HG03045 (cell line): ENCODE measurements around the gene PAOX.
A peak's percentile ranks its signal among the peaks of the same experiment; 100 is the strongest.

Experiments used
- ATAC-seq: cut with Tn5 transposase; IDR thresholded peaks from one replicate; pipeline ENCODE4 v1.9.1; 2021; ENCODE audit warnings: mild to moderate bottlenecking, moderate library complexity; ENCODE audit not compliant: unreplicated experiment

The PAOX gene

DNA sequence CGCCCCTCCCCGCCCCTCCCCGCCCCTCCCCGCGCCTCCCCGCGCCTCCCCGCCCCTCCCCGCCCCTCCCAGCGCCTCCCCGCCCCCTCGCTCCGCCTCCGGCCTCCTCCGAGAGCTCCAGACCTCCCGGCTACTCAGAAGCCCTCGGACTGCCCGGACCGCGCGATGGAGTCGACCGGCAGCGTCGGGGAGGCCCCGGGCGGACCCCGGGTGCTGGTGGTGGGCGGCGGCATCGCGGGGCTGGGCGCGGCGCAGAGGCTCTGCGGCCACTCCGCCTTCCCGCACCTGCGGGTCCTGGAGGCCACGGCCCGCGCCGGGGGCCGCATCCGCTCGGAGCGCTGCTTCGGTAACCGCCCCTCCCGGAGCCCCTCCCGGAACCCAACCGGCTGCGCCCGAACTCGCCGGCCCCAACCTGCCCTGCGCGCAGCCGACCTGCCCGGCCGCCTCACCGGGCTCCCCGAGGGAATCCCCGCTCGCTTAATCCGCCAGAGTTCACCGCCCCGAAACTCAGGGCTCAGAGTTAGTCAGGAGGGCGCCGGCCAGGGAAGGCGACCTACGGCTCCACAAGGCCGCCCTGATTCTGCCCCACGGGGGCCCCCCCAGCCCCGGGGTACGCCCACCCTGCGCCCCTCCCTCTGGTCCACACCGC is at the start of gene PAOX:
Gene PAOX (plus strand): TSS at position 111 of the 649 bp plus-strand sequence. CDS start 55 bp downstream, at position 166.
- ATAC-seq, result peak; percentile 54

DNA sequence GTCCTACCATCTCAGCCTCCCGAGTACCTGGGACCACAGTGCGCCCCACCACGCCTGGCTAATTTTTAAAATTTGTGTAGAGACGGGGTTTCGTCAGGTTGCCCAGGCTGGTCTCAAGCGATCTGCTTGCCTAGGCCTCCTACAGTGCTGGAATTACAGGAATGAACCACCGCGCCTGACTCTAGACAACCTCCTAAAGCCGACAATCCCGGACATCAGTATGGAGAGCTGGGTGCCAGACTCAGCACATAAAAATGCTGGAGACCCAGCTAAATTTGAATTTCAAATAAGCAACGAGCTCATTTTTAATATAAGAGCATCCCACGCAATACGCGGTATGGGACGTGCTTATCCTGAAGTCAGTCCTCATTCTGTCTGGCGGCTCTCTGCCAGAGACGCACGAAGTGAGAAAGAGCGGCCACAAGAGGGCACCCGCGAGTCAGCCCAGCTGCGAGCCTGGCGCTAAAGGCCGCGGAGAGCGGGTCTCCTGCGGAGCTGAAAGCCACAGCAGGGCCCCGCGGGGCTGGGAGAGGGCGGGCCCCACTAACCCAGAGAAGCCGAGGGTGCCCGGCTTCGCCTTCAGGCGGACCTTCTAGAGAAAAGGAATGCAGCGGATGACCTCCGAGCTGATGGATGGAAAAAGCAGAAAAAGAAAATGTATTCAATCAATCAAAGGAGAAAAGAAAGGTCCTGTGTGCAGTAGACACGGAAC is 49.4 kb upstream of the PAOX start:
- peak; percentile 81 for ATAC-seq

DNA sequence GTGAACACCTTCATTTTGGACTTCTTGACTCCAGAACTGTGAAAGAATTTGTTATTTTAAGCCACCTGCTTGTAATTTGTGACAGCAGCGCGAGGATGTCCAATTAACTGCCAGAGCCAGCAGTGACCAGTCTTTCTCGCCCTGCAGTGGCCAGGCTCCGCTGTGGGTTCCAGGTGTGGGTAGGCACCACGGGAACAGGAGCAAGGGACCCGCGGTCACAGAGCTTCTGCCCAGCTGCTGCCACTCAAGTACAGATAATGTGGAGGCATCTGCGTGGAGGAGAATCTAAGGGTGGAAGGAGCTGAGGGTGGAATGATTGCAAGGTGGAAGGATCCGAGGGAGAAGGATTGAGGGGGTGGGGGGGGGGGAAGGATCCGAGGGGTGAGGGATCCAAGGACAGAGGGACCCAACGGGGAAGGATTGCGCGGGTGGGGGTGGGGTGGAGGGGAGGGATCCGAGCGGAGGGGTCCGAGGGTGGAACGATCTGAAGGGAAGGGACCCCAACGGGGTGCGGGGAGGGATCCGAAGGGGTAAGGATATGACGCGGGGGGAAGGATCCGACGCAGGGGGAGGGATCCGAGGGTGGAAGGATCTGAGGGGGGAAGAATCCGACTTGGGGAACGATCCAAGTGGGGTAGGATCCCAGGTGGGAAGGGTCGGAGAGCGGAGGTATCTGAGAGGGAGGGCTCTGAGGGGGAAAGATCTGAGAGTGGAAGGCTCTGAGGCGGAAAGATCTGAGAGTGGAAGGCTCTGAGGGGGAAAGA is 45.9 kb upstream of the PAOX start:
- no peak for ATAC-seq

DNA sequence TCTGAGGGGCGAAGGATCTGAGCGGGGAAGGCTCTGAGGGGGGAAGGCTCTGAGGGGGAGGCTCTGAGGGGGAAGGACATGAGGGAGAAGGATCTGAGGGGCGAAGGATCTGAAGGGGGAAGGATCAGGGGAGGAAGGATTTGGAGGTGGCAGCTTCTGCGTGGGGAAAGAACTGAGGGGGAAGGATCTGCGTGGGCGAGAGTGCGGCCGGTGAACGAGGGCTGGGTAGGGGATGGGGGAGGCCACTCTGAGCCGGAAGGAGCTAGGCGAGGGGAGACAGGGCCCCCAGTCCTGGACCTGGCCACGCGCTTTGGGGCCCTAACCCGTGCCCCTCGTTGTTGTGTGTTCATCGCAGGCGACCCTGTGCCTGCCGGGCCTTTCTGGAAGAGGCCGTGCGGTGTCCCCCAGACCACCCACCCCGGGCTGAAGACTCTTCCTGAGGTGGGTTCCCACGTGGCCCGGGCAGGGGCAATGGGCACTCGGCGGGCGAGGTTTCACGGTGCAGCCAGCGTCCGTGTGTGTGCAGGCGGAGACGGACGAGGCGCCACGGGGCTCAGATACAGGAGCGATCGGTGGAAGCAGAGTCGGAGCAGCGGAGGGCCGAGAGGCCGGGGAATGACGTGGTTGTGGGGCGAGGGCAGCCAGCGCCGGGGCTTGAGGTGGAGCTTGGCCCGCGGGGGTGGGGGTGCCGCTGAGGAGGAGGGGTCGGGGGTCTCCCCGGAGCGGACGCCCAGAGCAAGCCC is 44.4 kb upstream of the PAOX start:
- no peak for ATAC-seq

DNA sequence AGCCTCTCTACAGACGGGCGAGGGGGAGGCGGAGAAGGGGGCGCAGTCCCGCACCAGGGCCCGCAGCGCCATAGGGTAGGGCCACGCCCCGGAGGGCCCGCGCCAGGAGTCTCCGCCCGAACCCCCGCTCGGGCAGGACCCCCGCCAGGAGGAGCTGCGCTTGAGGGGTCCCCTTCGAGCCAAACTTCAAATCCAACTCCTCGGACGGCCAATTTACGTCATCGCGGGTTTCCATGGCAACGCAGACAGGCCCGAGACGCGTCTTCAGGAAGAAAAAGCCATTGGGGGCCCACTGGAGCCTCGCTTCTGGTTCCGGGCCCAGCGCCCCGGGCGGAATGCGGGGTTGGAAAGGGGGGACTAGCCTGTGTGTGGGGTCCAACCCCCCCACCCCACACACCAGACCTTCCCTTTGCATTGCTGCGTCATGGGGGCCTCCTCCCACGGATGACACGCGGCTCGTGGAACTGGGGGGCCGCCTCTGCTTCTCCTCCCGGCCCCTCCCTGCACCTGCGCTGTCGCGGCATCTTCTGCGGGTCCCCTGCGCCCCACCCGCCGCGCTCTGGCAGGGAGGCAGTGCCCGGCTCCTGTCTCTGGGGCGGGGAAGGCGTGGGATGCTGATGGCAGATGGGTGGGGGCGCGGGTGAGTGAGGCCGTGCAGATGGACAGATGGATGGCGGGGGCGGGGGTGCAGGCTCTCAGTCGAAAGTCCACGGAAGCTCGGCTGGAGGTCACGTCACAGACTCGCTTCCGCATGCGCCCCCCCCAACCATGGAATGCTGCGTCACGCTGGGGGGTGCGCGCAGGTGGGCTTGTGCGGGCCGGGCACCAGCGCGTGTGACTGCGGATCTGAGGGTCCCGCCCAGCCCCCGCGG is 43.6 kb upstream of the PAOX start:
- ATAC-seq, result no peak

DNA sequence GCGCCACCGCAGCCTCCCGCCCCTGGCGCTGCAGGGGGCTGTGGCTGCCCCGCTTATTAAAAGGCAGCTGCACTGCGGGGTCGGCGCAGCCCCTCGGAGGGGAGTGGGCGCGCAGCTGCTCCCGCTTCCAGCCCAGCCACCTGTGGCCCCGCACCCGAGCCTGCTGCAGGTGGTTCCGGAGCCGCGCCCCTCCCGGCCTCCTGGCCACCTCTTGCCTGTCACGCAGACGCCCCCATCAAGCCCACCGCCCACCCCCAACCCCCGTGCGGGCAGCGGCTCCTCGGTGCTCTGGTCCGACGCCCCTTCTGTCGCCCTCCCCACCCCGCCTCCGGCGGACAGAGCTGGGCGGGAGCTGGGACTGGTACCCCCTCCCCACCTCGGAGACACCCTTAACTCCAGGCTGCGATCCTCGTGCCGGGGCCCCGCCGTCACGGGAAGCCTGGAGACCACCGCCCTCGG is 42.9 kb upstream of the PAOX start:
- ATAC-seq, result no peak

DNA sequence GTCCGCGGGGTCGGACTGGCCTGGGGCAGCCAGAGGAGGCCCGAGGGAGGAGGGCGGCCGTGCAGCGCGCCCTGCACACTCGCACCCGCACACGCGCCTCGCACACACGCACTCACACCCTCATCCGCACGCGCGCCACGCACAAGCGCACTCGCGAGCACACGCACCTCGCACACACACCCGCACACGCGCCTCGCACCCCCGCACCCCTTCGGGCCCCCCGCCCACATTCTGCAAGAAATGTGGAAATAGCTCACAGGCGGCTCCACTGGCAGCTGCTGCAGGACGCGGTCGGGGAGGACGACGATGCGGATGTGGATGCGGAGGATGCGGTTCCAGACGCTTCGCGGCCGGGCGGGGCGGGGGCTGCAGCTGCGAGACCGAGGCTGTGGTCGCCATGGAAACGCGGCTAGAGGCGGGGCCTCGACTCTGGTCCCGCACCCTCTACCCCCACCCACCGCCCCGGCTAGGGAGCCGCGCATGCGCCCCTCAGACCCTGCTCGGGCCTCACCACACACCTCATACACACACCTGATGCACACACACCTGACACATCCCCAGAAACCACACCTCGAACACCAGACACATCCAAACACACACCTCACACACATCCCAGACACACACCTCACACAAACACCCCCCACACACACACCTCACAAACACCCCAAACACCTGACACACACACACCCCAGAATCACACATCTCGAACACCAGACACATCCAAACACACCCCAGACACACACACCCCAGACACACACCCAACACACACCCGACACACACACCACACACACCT is 42.3 kb upstream of the PAOX start, which contains the start of gene CALY:
Gene CALY (minus strand): TSS at position 320 of the 793 bp plus-strand sequence. CDS start 7,907 bp downstream, outside the sequence.
- no peak for ATAC-seq

DNA sequence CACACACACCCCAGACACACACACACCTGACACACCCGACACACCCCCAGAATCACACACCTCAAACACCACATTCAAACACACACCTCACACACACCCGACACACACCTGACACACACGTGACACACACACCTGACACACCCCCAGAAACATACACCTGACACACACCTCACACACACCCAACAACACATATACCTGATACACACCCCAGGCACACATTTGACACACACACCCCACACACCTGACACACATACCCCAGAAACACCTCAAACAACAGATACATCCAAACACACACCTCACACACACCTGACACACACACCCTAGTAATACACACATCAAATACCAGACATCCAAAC is 41.7 kb upstream of the PAOX start:
- no peak for ATAC-seq

DNA sequence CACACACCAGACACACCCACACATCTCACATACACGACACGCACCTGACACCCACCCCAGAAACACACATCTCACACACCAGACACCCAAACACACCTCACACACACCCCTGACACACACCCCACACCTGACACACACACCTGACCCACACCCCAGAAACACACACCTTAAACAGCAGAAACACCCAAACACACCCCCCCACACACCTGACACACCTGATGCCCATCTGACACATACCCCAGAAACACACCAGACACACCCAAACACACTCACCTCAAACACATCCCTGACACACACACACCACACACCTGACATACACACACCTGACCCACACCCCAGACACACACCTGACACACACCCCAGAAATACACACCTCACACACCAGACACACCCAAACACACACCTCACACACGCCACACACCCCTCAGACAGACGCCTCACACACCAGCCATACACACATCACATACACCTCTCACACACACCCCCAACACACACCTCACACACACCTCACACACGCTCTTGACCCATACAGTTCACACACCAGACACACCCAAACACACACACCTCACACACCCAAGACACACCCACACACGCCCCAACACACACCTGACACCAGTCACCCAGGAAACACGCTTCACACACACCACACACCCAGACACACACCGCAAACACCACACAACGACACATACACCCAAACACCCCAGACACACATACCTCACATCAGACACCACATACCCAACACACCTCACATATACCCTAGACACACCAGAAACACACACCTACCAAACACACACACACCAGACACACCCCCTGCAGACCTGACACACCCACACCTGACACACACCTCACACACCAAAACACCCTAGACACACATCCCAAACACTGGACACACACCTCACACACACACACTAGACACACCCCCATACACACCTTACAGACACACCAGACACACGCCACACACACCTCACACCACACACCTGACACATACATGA is 40.7 kb upstream of the PAOX start:
- no peak for ATAC-seq

DNA sequence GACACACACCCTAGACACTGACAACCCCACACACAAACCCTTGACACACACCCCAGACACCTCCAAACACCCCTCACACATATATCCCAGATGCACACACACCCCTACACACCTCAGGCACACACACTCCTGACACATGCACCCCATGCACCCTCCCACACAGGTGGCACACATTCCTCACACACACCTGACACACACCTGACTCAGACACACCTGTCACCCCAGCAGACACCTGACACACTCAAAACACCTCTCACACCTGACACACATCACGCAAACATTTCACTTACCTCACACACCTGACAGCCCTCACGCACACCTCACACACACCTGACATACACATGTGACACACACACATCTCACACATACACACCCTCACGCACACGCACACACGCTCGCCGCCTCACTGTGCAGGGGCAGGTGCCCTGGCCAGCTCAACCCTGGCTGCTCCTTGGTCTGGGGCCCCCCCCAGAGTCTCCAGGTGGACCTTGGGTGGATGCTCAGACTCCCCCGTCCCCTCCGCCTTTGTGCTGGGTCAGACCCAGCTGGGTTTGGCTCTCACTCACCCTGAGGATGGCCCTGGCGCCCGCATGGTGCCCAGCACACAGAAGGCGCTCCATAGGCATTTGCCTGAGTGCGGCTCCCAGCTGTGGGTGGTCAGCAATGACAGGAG is 39.2 kb upstream of the PAOX start:
- no peak for ATAC-seq

DNA sequence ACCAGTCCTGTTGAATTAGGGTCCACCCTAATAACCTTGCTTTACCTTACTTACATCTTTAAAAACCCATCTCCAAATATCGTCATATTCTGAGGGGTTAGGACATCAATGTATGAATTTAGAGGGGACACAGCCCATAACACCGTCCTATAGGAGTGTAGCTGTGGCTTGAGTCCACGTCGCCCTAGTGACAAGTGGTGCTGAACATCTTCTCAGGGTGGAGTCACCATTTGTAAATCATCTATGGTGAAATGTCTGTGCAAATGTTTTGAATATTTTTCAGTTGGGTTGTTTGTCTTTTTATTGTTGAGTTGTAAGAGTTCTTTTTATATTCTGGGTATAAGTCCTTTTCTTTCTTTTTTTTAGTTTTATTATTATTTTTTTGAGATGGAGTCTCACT is 37.1 kb upstream of the PAOX start:
- ATAC-seq, result no peak

DNA sequence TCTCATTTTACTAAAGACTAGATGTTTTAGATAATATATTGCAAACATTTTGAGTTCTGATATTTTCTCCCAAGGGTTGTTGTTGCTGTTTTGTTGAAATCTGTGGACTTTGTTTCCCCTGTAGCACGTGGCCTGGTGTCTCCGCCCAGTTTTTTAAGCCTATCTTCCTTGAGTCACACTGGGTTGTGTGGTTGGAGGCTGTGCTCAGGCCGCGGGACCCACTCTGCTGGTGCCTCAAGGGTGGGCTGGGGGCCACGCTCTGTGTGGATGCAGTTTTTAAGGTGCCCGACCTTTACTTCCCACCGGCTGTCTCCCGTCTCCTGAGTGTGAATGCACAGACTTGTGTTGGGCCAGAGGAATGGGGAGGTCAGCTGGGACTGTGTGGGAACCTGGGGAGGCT is 36.1 kb upstream of the PAOX start:
- no peak for ATAC-seq

DNA sequence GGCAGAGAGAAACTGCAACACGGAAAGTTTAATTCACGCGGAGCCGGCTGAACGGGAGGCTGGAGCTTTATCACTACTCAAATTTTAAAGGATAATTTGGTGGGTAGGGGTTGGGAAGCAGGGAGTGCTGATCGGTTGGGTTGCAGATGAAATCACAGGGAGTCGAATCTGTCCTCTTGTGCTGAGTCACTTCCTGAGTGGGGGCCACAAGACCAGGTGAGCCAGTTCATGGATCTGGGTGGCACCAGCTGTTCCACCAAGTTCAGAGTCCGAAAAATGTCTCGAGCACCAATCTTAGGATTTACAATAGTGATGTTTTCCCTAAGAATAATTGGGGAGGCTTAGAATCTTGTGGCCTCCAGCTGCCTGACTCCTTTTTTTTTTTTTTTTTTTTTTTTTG is 35.5 kb upstream of the PAOX start:
- no peak for ATAC-seq

DNA sequence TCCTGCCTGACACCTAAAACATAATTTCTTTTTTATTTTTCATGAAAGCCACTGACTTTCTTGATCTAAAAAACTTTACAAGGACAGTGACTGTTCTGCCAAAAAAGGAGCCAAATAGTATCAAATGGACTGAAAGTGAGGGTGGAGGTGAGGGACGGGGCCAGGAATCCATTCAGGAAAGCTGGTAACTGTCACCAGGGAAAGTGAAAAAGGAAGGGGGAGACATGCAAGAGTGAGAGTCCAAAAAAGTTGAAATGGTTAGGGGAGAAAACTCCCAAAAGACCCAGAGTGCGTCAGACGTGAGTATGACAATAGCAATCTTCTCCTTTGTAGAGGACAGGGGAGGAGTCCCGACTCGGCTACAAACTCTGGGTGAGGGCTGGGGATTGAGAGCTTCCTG is 34.8 kb upstream of the PAOX start:
- ATAC-seq, result no peak

DNA sequence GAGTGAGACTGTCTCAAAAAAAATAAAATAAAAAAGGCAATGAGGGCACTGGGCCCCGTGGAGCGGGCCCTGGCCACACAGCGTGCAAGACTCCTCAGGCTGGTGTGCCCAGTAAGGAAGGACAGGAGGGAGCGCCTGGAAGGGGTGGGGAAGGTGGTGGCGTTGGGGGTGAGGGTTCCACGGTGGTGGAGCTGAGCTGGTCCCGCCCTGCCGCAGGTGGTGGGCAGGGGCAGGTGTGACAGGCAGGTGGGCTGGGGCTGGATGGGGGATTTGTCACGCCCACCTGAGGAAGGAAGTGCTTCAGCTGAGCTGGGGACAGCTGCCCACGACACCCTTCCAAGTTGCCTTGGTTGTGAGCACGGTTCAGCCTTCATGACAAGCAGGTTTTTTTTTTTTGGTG is 32.6 kb upstream of the PAOX start:
- no peak for ATAC-seq

DNA sequence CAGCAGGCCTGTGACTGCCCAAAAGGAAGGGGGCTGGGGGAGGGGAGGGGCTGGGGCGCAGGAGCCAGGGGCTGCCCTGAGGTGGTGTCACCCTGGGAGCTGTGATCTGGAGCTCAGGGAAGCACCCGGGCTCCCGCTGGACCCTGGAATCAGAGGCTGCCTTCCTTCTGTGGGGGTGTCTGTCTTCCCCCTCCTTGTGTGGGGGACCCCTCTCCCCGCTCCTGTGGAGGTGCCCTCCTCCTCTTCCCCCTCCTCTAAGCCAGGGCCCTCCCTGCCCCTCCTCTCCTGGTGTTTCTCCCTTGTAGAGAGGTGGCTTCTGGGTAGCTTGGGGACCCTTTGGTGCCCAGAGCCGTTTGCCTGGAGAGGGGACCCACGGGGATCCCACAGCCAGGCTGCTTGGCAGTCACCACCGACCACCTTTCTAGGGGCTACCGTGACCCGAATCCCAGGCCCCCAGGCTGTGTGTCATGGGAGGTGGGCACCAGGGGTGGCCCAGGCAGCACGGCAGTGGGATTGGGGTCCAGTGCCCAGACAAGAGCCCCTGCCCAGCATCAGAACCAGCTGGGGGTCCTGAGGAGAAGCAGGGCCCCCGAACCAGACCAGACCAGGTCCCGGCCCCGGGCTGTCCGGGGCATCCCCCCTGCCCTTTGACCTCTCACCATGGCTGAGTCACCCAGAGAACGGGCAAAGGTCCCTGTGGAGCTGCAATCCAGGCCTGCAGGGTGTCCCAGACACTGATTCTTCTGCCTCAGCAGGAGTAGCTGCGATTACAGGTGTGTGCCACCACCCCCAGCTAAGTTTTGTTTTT is 31.1 kb upstream of the PAOX start:
- ATAC-seq, result no peak

DNA sequence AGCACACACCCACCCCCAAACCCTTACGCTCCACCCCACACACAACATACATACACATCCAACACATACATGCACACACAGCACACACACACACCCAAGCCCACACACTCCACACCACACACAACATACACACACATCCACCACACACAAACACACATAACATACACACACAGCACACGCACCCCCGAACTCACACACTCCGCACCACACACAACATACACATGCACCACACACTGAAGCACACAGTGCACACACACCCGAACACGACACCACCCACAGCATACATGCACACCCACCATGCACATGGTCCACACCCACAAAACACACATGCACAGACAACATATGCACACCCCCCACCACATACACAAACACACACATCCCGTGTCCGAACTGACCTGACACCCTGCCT is 29.9 kb upstream of the PAOX start:
- no peak for ATAC-seq
